GM21390 (cell line): ENCODE measurements around the gene LRRC3C.
A peak's percentile ranks its signal among the peaks of the same experiment; 100 is the strongest.

Source experiments
- ATAC-seq: cut with Tn5 transposase; IDR thresholded peaks from one replicate; pipeline ENCODE4 v1.9.1; 2021; ENCODE audit not compliant: unreplicated experiment

The LRRC3C gene

DNA sequence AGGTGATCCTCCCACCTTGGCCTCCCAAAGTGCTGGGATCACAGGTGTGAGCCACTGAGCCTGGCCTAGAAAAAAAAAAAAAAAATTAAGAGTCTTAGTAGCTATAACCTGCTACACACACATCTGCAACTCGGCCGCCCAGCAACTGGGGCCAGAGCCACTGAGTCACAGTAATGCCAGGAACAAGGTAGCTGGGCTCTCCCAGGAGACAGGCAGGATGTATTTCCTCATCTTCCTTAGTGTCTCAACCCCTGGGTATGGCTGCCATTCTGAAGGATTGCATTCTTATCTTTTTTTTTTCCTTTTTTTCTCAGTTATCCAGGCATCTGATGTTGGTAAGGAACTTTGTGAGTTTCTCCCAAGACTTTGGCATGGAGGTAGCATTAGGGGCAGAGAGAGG is 46.0 kb downstream of the LRRC3C start:
- no peak for ATAC-seq

DNA sequence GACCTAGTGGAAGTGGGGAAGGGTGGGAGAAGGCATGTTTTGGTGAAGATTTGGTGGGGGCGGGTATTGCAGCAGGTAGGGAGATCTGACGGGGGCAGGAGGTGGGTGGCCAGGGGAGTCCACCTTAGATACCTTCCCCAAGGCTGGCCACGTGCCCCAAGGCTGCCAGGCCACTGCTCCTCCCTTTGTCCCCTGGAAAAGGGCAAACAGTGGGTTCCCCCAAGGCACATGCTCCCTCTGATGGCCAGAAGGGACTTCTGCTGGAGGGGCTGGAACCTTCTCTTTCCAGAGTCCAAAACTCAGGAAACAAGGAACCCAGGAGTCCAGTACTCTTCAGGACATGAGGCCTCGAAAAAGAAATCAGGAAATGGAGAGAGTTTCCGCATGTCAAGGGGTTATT is 46.9 kb downstream of the LRRC3C start:
- no peak for ATAC-seq

DNA sequence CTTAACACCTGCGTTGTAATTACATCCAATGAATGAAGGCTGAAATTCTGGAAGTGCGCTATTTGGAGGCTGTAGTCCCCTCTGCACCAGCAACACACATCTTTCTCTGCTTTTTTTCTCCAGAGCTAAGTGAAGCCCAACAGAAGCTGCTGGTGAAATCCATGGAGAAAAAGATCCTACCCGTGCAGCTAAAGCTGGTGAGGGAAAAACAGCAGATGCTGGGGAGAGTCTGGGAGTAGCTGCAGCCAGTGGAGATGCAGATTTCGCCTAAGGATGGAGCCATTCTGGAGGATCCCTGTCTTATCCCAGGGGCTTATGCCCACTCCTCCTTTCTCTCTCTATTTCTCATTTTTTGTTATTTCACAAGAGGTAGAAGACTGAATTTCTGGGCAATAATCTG is 48.3 kb downstream of the LRRC3C start:
- no peak for ATAC-seq

DNA sequence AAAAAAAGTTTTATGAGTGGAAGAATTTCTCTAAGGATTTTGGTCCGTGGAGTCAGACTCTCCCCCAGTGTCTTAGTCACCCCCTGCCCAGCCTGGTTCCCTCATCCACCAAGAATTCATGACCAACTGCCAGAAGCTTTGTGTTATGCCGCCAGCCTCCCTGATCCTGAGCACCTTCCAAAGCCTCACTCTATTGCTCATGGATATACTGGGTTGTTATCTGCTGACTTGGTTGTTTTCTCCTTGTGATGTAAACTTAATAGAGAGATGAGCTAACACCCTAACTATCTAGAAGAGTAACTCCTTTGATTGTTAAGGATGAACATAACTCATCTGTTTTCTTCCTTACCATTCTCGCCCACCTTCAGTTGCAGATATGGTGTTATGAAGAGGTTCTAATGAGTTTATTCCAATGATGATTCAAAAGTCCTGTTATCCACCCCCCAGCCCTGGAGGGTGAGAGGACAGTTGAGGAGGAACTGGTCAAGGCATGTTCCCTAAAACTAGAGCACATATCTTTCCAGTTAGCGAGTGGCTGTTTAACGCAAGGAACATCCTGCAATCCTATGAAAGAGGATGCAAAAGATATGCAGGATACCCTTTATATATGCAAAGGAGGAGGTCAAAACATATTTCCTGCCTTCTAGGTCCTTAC is 51.6 kb downstream of the LRRC3C start:
- ATAC-seq = no peak

DNA sequence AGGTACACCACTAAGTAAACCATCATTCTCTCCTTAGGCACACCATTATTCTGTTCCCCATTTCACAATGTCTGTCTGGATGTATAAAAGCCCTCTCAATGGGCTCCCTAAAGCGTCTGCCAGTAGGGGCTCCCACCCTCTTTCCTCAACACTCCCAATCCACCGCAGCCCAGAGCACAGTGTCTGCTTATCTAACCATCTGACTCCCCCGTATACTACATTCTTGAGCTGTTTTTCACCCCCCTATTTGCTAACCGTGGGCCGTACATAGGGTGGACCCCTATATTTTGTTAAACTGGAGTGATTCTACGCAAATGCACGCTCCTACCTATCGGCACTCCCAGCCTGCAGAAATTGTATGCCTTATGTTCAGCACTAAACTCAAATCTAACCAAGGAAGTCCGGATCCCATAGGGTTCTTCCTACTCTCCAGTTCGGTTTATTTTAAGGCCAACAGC is 52.4 kb downstream of the LRRC3C start:
- peak; percentile 15 for ATAC-seq

DNA sequence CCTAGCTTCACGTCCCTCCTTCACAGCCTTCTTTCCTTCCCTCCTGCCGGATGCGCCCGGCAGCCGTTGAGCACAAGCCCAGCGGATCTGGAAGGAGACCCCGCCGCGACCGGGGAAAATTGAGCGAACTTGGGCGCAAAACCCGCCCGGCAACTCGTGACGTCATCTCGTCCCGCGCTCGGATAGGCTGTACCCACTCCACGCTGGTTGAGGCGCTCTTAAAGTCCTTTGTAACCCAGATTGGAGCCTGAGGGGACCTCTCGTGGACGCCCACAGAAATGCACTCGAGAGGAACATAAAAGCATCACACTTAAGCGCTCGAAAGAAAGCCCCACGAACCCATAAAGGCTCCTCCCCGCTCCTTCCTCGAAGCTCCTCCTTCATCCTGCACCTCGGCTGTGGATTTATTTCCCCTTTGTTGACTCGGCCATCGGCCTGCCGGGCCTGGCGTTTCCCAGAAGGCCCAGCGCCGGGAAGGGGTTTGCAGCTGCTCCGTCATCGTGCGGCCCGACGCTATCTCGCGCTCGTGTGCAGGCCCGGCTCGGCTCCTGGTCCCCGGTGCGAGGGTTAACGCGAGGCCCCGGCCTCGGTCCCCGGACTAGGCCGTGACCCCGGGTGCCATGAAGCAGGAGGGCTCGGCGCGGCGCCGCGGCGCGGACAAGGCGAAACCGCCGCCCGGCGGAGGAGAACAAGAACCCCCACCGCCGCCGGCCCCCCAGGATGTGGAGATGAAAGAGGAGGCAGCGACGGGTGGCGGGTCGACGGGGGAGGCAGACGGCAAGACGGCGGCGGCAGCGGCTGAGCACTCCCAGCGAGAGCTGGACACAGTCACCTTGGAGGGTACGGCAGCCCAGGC is 53.0 kb downstream of the LRRC3C start, which contains the start of gene PSMD3:
Gene PSMD3, plus strand, starts transcription at position 457 of the 856 bp plus-strand sequence. Its CDS starts 164 bp downstream, at position 621.
- peak; percentile 88 for ATAC-seq

DNA sequence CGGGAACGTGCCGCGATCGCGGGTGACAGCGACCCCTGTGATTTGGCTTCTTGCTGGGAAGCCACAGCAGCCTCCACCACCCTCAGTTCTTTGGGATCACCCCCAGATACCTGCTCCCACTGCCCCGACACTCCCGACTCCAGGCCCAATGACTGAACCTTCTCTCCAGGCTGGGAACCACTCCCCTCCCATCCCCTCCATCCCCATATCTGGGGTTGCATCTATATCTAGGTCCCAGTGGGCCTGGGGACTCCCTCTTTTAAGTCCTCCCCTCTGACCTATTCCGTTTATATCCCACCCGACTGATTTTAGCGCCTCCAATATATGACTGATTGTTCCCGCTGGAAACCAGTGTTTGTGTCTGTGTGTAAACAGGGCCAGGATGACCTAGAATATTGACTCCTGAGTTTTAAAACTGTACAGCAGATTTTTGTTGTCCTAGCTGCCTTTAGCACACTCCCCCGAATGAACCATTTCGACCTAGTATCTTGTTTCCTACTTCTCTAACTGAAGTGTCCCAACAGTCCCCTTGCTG is 53.7 kb downstream of the LRRC3C start:
- no peak for ATAC-seq

DNA sequence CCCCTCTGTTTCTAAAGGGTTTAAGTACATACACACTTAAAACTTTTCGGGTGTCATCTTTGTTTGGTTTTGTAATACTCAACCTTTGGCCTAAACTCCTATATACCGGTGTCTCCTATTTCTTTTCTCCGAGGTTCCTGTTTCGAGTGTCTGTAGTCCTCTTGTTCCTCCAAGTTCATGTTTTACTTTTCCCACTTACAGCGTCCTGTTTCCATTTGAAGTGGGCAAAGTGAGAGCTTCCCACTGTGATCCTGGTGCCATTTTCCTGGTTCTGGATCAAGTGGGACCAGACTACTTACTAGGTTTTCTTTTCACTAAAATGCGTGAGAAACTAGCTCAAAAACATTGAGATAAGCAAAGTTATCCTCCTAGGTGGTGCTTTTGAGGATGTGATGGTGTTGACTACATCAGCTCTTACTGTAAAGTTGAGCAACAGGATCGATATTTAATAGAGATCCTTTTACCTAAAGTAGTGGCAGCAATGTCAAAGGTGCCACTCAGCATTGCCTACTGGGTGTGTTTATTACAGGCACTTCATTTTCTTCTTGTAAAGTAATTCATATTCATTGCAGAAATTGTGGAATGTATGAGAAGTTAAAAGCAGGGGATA is 54.3 kb downstream of the LRRC3C start:
- ATAC-seq = no peak

DNA sequence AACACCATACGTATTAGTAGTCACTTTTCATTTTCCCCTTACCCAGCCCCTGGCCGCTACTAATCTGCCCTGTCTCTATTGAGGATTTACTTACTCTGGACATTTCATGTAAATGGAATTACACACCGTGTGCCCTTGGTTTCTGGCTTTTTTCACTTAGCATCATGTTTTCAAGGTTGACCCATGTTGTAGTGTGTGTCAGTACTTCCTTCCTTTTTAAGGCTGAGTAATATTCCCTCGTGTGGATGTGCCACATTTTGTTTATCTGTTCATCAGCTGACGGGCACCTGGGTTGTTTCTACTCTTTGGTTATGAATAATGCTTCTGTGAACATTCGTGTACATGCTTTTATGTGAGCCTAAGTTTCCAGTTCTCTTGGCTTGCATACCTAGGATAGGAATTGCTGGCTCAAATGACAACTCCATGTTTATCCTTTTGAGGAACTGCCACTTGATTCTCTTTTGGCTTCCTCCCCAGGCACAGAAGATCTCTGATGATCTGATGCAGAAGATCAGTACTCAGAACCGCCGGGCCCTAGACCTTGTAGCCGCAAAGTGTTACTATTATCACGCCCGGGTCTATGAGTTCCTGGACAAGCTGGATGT is 60.8 kb downstream of the LRRC3C start:
- ATAC-seq = no peak

DNA sequence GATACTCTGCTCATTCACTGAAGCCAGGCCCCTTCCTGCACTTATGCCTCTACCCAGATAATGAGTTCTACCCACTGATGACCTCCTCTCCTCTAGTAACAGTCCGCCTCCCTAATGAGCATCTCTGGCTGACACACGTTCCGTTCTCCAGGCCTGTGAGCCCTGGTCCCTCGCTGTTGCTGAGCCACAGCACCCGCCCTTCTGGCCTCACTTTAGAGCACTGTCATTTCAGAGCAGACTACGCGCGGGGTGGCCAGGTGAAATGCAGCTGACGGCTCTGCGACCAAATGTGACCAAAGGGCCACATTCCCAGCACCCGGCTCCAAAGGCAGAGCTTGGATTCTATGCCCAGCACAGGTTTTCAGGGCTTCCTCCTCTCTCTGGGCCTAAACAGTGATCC is 66.9 kb downstream of the LRRC3C start:
- no peak for ATAC-seq
